Fibroblast of upper back skin (primary cell): ENCODE measurements around the gene RBMS2.
"Not testable (repeated sequence)": the region's sequence is repeated elsewhere in the genome, so short reads cannot be mapped to it uniquely, and the experiment has no call there.

Experiments used
- DNase-seq: peaks from one replicate; pipeline ENCODE4 v3.0.0-alpha.2; 2013

The RBMS2 gene, protein sequence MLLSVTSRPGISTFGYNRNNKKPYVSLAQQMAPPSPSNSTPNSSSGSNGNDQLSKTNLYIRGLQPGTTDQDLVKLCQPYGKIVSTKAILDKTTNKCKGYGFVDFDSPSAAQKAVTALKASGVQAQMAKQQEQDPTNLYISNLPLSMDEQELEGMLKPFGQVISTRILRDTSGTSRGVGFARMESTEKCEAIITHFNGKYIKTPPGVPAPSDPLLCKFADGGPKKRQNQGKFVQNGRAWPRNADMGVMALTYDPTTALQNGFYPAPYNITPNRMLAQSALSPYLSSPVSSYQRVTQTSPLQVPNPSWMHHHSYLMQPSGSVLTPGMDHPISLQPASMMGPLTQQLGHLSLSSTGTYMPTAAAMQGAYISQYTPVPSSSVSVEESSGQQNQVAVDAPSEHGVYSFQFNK

GRCh38 chr12:56521590-56522371, at the start of gene RBMS2:
Gene RBMS2 (plus strand): TSS chr12:56521820. CDS start chr12:56522024, 204 bp downstream.
- peak; percentile 92 for DNase-seq

DNA sequence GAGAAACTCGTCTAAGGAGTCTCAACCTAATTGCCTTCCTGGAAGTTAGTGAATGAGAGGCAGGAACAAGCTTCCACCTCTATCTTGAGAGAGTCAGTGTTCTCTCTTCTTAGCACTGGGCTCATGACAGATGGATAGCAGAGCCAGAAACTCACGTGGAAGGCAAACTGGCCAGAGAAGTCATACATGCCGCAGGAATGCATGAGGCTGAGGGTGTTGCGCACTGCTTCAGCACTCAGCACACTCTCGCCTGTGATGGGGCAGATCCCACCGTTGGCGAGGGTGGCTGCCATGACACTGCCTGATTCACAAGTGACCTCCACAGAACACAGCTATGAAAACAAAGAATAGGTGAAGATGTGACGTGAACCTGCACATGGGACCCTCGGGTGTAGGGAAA, 47.2 kb upstream of the RBMS2 start:
- DNase-seq = no peak

- no peak for DNase-seq
Measured at GRCh38 chr12:56476143-56476542, 45.5 kb upstream of the RBMS2 start.

DNA sequence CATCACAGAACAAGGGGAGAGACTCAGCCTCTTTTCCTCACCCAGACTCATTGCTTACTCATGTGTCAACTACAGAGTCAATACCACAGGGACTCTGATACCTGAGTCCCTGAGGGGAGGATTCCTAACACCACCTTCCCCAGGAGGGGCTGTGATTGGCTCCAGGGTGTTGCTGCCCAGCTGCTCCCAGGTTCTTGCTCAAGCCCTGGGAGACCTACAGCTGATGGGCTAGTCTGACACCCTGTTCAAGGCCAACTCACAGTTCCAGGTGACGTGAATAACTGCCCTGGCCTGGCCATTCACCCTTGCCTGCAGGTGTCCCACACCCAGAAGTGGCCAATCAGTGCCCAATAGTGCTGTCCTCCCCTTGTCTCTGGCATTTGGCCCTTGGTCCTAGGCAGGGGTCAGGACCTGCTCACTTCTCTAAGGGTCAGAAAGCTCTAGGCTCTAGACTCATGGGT, 44.6 kb upstream of the RBMS2 start:
- DNase-seq = no peak

DNA sequence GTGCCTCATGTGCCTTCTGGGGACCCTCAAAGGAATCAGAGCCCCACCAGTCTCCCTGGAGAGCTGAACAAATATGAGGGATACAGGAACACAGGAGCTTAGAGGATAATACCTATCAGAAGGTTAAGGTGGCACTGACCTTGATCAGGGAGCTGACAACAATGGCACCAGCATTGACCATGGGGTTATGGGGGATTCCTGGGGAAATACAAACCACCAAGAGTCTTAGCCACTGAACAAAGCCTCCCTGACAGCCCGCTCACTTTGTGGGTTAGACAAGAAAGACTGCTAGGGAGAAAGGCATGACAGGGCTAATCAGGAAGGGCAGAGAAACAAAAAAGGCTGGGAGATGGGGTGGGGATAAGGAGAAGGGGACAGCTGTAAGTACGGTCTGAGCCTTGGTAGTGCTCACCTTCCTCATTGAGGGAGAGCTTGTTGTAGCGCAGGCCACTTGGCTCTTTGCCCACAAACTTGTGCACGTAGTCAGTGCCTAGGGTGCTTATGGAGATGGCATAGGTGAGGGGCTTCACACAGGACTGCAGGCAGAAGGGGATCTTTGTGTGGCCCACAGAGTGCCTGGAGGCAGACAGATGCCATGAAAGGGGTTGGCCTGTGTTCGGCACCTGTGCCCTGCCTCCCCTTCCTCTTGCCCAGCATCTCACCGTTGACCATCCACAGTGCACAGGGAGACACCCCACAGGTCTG, 43.9 kb upstream of the RBMS2 start:
- no peak for DNase-seq

DNA sequence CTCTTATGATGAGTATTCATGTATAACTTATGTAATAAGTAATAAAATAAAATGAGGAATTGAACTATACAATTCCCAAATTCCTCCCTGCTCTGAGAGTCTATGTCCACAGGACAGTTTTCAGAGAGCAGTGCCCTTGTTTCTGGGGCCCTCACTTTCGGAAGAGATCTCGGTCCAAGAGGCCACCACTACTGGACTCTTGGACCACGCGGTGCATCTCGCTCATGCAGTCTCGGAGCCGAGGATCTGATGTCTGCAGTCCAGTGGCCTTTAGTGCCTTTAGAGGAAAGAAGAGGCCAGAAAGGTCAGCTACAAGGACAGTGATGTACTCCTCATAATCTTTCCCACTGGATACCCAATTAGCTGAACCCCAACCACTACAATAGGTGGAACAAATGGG, 42.0 kb upstream of the RBMS2 start:
- no peak for DNase-seq

- DNase-seq = no peak
Measured at GRCh38 chr12:56484566-56484965, 37.1 kb upstream of the RBMS2 start.

DNA sequence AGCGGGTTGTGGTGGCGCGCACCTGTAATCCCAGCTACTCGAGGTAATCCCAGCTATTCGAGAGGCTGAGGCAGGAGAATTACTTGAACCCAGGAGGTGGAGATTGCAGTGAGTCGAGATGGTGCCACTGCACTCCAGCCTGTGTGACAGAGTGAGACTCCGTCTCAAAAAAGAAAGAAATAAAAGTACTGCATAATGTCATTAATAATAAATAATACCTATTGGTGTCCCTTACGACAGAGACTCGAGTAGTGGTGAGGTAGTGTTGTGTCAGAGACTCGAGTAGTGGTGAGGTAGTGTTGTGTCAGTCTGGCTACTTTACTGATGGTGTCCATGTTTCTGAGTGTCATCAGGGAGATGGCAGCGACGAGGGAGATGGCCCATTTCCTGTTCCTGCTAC, 34.9 kb upstream of the RBMS2 start:
- no peak for DNase-seq

DNA sequence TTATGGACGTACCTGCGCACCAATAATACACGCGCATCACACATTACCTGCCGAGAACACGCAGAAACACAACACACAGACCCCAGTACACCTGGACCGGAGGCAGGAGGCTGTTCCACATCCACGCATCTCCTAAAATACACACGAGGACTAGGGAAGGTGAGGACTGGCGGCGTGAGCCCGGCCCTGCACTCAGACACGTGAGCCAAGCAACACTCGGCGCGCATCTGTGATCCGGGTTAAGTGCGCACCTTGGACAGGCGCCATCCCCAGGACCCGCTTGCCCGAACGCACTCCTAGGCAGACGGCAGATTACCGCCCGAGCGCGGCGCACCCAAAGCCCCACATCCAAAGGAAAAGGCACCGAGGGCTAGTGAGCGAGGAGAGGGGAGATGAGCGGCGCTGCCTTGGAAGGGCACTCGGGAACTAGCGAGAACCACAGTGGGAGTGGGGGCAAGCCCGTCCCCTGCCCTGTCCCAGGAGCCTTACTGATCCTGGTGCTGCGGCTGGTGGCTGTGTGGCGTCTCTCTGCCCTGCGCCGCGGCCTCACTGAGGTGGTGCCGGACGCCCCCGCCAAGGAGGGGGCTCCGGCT, 34.1 kb upstream of the RBMS2 start:
- DNase-seq = no peak

GRCh38 chr12:56488041-56488955, 33.3 kb upstream of the RBMS2 start, which contains the start of gene GLS2:
Gene GLS2 (minus strand): TSS chr12:56488161. CDS start chr12:56488118, 43 bp downstream.
- DNase-seq = peak; percentile 69

DNA sequence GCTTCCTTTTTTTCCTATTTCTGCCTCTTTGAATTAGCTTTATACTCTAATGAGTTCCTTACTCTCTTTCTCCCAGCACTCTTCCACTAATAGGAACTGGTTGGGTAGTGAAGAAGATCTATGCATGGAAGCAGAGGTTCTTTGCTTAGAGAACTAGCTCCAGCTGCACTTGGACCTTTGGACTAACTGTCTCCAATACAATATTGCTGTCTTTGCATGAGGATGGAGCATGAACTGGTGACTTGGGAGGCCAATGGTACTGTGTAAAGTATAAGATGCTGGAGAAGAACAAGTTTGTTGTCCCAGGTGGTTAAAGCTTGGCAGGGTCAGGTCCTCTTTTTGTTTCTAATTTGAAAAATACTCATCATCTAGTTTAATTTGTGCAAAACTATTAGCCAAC, 31.3 kb upstream of the RBMS2 start:
- DNase-seq = no peak

- not testable (repeated sequence) for DNase-seq
Measured at GRCh38 chr12:56493409-56494105, 28.1 kb upstream of the RBMS2 start.

DNA sequence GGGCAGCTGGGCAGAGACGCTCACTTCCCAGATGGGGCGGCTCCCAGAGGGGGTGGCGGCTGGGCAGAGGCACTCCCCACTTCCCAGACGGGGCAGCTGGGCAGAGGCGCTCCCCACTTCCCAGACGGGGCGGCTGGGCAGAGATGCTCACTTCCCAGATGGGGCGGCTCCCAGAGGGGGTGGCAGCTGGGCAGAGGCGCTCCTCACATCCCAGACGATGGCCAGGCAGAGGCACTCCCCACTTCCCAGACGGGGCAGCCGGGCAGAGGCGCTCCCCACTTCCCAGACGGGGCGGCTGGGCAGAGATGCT, 27.6 kb upstream of the RBMS2 start:
- DNase-seq = not testable (repeated sequence)

DNA sequence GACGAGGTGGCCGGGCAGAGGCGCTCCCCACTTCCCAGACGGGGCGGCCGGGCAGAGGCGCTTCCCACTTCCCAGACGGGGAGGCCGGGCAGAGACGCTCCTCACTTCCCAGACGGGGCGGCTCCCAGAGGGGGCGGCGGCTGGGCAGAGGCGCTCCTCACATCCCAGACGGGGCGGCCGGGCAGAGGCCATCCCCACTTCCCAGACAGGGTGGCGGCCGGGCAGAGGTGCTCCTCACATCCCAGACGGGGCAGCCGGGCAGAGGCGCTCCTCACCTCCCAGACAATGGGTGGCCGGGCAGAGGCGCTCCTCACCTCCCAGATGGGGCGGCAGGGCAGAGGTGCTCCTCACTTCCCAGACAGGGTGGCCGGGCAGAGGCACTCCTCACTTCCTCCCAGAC, 27.1 kb upstream of the RBMS2 start:
- not testable (repeated sequence) for DNase-seq

- peak; percentile 26 for DNase-seq
Measured at GRCh38 chr12:56496704-56497103, 24.9 kb upstream of the RBMS2 start.

- DNase-seq = not testable (repeated sequence)
Measured at GRCh38 chr12:56498126-56498902, 23.3 kb upstream of the RBMS2 start.

DNA sequence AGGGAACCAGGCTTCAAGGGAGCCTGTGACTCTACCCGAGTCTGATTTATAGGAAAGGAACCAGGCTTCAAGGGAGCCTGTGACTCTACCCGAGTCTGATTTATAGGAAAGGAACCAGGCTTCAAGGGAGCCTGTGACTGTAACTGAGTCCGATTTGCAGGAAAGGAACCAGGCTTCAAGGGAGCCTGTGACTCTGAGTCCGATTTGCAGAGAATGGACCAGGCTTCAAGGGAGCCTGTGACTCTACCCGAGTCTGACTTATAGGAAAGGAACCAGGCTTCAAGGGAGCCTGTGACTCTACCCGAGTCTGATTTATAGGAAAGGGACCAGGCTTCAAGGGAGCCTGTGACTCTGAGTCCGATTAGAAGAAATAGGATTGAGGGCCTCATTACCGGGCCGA, 22.2 kb upstream of the RBMS2 start:
- DNase-seq = not testable (repeated sequence)

DNA sequence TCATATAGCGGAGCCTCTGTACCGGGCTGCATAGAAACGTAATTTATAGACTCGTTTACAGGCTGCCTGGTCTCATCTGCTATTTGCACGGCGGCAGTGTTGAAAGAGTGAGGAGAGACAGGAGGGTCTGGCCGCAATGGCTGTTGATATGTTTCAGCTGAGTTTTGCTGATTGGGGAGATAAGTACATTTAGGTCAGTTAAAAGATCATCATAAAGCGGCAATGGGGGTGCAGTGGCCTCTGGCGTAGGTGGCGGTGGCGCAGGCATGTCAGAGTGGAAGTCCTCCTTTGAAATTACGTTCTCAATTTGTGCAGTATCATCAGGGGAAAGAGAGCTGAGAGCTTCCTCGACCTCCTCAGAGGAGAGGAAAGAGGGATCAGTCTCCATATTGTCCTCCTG, 21.7 kb upstream of the RBMS2 start:
- DNase-seq = not testable (repeated sequence)

- DNase-seq = no peak
Measured at GRCh38 chr12:56510786-56511185, 10.8 kb upstream of the RBMS2 start.

DNA sequence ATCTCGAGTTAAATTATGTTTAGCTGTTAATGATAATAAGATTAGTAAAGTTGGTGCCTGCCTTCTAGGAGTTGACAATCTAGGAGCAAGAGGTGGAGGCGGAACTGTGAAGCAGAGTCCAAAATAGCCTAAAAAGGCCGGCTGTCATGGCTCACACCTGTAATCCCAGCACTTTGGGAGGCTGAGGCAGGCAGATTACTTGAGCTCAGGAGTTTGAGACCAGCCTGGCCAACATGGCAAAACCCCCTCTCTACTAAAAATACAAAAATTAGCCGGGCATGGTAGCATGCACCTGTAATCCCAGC, 7.7 kb upstream of the RBMS2 start:
- DNase-seq = not testable (repeated sequence)

GRCh38 chr12:56517854-56518253, 3.8 kb upstream of the RBMS2 start:
- DNase-seq = no peak
